ENCODE data around the gene CEP350. TPM values are rescaled to one million over a fixed set of nuclear protein-coding genes. Genes with fewer than 3 reads are reported as not detected.

CEP350 gene
- total RNA-seq, 1 experiment from 2014 or later = 42.3 TPM

DNA sequence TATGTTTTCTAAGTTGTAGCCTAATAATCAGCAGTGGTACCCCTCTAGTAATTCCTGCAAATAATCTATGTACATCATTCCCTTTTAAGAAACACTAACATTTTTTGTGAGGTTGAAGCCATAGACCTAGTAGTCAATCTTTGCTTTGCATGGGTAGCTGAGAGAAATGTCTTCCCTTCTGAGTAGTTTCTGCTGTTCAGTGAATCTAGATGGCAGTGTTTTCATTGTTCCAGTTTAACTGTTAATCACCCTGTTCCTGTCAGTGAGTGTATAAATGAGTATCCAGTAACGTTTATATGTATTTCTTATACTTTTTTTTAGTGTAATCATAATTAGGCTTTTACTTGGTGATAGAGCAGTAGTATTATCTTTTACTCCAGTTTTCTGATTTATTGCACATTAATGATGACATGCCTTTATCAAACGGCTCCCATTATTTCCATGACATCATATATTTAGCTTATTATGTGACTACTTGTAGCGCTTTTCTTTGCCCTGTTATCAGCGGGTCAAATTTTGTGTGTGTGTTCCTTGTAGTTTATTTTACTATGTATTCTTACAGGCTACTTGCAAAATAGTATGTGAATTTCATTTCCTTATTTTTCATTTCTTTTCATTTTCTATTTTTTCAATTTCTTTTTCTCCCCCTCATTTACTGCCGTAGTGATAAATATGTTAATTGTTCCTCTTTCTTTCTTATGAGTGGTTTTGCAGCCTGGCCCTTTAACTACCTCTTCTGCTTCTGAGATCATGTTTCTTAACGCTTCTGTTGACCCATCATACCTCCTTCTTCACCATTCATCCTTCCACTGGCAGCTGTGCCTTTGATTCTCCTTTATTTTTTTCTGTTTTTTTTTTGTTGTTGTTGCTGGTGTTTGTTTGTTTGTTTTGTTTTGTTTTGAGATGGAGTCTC is 18.8 kb downstream of the CEP350 start:
- H3K9me3 Mint-ChIP-seq (ENCODE audit: low read depth, unreplicated experiment) = no peaks in the 10 kb centered on the region
- intact Hi-C loops (cut with micrococcal nuclease; ENCODE audit: unreplicated experiment) = no loop called here
- no peak overlapping the region for H3K4me3 Mint-ChIP-seq (ENCODE audit: low read depth, unreplicated experiment)
- H3K4me1 Mint-ChIP-seq (ENCODE audit: low read depth, unreplicated experiment) = no peaks in the 10 kb centered on the region
- CTCF ChIA-PET = interaction anchor here (0.5 kb wide), 1 partner anchor 505 kb away, joined by 3 read pairs; no protein-coding TSS in a partner anchor
- no peaks in the 10 kb centered on the region for H3K36me3 Mint-ChIP-seq (ENCODE audit: insufficient read depth, unreplicated experiment)
- no peak for DNase-seq
- TF ChIP-seq CTCF (IDR thresholded peaks at IDR 0.05; ENCODE audit: unreplicated experiment) = no peak
- H3K27me3 Mint-ChIP-seq (ENCODE audit: unreplicated experiment) = no peaks in the 10 kb centered on the region
- no TSS peak for BruUV-seq (replicated peaks)
- H3K27ac Mint-ChIP-seq (ENCODE audit: unreplicated experiment) = no peak overlapping the region

DNA sequence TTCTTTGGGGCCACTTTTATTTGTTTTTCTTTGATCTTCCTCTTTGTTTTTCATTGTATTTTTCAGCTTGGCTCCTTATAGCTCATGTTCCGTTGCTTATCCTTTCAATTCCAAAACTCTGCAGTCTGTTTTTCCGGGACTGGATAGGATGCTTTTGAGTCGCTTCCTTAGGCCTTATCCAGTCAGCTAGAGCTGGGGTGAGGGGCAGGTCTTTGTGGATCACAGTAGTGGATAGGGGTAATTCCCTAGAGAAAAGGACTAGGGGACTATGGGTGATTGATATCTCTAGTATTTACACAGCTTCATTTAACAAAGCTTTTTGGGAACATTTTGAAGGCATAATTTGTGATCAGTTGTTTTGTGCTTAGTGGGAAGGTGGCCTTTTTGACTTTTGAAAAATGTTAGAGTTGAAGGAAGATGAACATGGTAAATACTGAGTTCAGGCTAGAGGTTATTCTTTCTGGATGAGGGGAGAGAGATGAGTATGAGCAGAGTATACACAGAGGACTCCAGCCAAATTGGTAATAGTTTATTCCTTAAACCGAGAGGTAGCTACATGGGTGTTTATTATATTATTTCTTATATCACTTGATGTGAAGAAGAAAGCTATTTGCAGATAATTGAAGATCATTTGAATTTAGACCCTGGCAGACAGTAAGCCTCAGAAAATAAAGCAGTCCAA is 22.5 kb downstream of the CEP350 start:
- H3K27ac Mint-ChIP-seq (ENCODE audit: unreplicated experiment) = no peak overlapping the region
- CTCF ChIA-PET = no interaction called here
- no peak overlapping the region for H3K4me3 Mint-ChIP-seq (ENCODE audit: low read depth, unreplicated experiment)
- H3K9me3 Mint-ChIP-seq (ENCODE audit: low read depth, unreplicated experiment) = no peaks in the 10 kb centered on the region
- H3K4me1 Mint-ChIP-seq (ENCODE audit: low read depth, unreplicated experiment) = no peaks in the 10 kb centered on the region
- no peak for TF ChIP-seq CTCF (IDR thresholded peaks at IDR 0.05; ENCODE audit: unreplicated experiment)
- H3K27me3 Mint-ChIP-seq (ENCODE audit: unreplicated experiment) = no peaks in the 10 kb centered on the region
- DNase-seq = no peak
- BruUV-seq (replicated peaks) = no TSS peak
- no peaks in the 10 kb centered on the region for H3K36me3 Mint-ChIP-seq (ENCODE audit: insufficient read depth, unreplicated experiment)
- intact Hi-C loops (cut with micrococcal nuclease; ENCODE audit: unreplicated experiment) = no loop called here

DNA sequence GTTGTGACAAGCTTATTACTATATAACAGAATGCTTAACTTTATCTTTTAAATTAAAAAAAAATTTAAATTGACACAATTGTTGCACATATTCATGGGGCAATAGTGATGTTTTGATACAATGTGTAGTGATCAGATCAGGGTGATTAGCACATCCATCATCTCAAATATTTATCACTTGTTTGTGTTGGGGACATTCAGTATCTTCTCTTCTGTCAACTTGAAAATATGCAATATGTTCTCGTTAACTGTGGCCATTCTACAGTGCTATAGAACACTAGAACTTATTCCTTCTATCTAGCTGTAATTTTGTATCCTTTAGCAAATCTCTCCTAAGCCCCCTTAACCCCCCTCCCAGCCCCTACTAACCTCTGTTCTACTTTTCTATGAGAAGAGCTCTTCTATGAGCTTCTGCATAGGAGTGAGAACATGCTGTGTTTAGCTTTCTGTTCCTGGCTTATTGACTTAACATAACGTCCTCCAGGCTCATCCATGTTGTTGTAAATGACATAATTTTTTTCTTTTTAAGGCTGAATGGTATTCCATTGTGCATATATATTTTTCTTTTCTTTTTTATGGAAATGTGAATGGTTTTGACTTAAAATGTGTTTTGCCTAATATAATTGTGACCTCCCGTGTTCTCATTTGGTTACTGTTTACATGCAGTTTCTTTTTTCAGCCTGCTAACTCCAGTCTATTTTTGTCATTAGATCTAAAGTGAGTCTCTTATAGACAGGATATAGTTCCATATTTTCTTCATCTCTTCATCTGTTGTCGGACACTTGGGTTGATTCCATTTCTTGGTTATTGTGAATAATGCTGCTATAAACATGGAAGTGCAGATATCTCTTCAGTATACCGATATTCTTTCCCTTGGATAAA is 23.8 kb downstream of the CEP350 start:
- H3K9me3 Mint-ChIP-seq (ENCODE audit: low read depth, unreplicated experiment) = no peaks in the 10 kb centered on the region
- H3K4me1 Mint-ChIP-seq (ENCODE audit: low read depth, unreplicated experiment) = no peaks in the 10 kb centered on the region
- no peaks in the 10 kb centered on the region for H3K36me3 Mint-ChIP-seq (ENCODE audit: insufficient read depth, unreplicated experiment)
- no TSS peak for BruUV-seq (replicated peaks)
- no peaks in the 10 kb centered on the region for H3K27me3 Mint-ChIP-seq (ENCODE audit: unreplicated experiment)
- intact Hi-C loops (cut with micrococcal nuclease; ENCODE audit: unreplicated experiment) = no loop called here
- no peak overlapping the region for H3K27ac Mint-ChIP-seq (ENCODE audit: unreplicated experiment)
- CTCF ChIA-PET = no interaction called here
- no peak for TF ChIP-seq CTCF (IDR thresholded peaks at IDR 0.05; ENCODE audit: unreplicated experiment)
- no peak for DNase-seq
- no peak overlapping the region for H3K4me3 Mint-ChIP-seq (ENCODE audit: low read depth, unreplicated experiment)

DNA sequence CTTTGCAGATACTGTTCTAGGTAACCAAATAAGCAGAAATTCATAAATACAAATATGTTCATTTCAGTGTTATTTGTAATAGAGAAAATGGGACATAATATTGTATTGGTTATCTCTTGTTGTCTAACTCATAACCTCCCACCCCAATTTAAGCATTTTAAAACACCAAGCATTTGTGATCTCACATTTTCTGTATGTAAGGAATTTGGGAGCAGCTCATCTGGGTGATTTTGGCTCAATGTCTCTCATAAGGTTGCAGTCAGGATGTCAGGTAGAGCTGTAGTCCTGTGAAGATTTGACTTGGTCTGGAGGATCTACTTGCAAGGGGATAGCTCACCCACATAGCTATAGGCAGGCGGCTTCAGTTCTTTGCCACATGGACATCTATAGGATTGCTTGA is 29.5 kb downstream of the CEP350 start:
- Mint-ChIP-seq H3K36me3 (ENCODE audit: insufficient read depth, unreplicated experiment) (no peaks in the 10 kb centered on the region), H3K4me3 (ENCODE audit: low read depth, unreplicated experiment) (no peak overlapping the region), H3K27me3 (ENCODE audit: unreplicated experiment) (no peaks in the 10 kb centered on the region), H3K27ac (ENCODE audit: unreplicated experiment) (no peak overlapping the region), H3K4me1 (ENCODE audit: low read depth, unreplicated experiment) (no peaks in the 10 kb centered on the region), H3K9me3 (ENCODE audit: low read depth, unreplicated experiment) (no peaks in the 10 kb centered on the region)
- no TSS peak for BruUV-seq (replicated peaks)
- intact Hi-C loops (cut with micrococcal nuclease; ENCODE audit: unreplicated experiment) = no loop called here
- CTCF ChIA-PET = no interaction called here
- DNase-seq = no peak
- no peak for TF ChIP-seq CTCF (IDR thresholded peaks at IDR 0.05; ENCODE audit: unreplicated experiment)

All from Calu3 (cell line).